Activated T-helper 1 cell treated with anti-CD3 and anti-CD28 coated beads, Interleukin-12 subunit alpha, Interleukin-12 subunit beta, Interleukin-2, Interleukin-4 antibody, amounts not matched to agents 30 ng/mL and 10 ng/mL and 1 ng/mL, durations not matched to agents 14 hours and 24 hours and 36 hours (primary cell): ENCODE results near the gene SLC23A1. TPM values are rescaled to one million over a fixed set of nuclear protein-coding genes. Genes with fewer than 3 reads are reported as not detected.
"Not testable (repeated sequence)": the region's sequence is repeated elsewhere in the genome, so short reads cannot be mapped to it uniquely, and the experiment has no call there.

Source experiments
- DNase-seq: peaks from one replicate; pipeline ENCODE4 v3.0.0; 2021; ENCODE audit warnings: low spot score
- H3K27ac Mint-ChIP-seq: one replicate; pipeline ENCODE4 v1.8.0; 2021; ENCODE audit warnings: mild to moderate bottlenecking, mixed read lengths
- H3K27me3 Mint-ChIP-seq: one replicate; pipeline ENCODE4 v1.8.0; 2022; ENCODE audit warnings: mild to moderate bottlenecking, moderate library complexity, mixed read lengths; ENCODE audit not compliant: insufficient read depth
- H3K36me3 Mint-ChIP-seq: one replicate; pipeline ENCODE4 v1.8.0; 2021; ENCODE audit warnings: low read depth, mixed read lengths
- H3K4me1 Mint-ChIP-seq: one replicate; pipeline ENCODE4 v1.8.0; 2021; ENCODE audit warnings: low read depth, mixed read lengths
- H3K4me3 Mint-ChIP-seq: one replicate; pipeline ENCODE4 v1.8.0; 2021; ENCODE audit warnings: mild to moderate bottlenecking, moderate library complexity, mixed read lengths
- H3K9me3 Mint-ChIP-seq: one replicate; pipeline ENCODE4 v1.8.0; 2021; ENCODE audit warnings: mixed read lengths
- intact Hi-C: fragments of 100-400 bp; cut with micrococcal nuclease; formaldehyde crosslinking; loops from one replicate; pipeline ENCODE4 v1.15.1; 2024
- total RNA-seq: library from RNA; stranded (reverse); gene quantifications from 2 replicates; pipeline ENCODE4 v1.2.3, GENCODE V29; 2022

The SLC23A1 gene
- total RNA-seq, 1 donor from 2014 or later = 1.4 TPM

GRCh38 chr5:139392678-139393496, 9.8 kb upstream of the SLC23A1 start:
- peaks cover 18% of the 10 kb centered on the region for H3K36me3 Mint-ChIP-seq
- peak; percentile 84 for DNase-seq
- intact Hi-C loops = loop anchor here (1.0 to 5.0 kb wide), 8 partner anchors 11 to 818 kb away; partner anchors contain the start of genes HSPA9, SIL1 and SPATA24
- no peaks in the 10 kb centered on the region for H3K9me3 Mint-ChIP-seq
- H3K4me1 Mint-ChIP-seq = peaks cover 58% of the 10 kb centered on the region
- H3K4me3 Mint-ChIP-seq = peak overlapping the region; percentile 96
- peak overlapping the region; percentile 95 for H3K27ac Mint-ChIP-seq
- H3K27me3 Mint-ChIP-seq = no peaks in the 10 kb centered on the region

GRCh38 chr5:139392324-139392677, 9.2 kb upstream of the SLC23A1 start:
- H3K4me1 Mint-ChIP-seq = peaks cover 62% of the 10 kb centered on the region
- peaks cover 17% of the 10 kb centered on the region for H3K36me3 Mint-ChIP-seq

GRCh38 chr5:139391570-139392323, 8.7 kb upstream of the SLC23A1 start:
- Mint-ChIP-seq H3K4me3 (peak overlapping the region; percentile 99), H3K36me3 (peaks cover 13% of the 10 kb centered on the region), H3K27me3 (no peaks in the 10 kb centered on the region), H3K27ac (peak overlapping the region; percentile 100), H3K4me1 (peaks cover 60% of the 10 kb centered on the region), H3K9me3 (no peaks in the 10 kb centered on the region)
- intact Hi-C loops = loop anchor here (1.0 to 5.0 kb wide), 8 partner anchors 13 to 817 kb away; partner anchors contain the start of genes HSPA9, SIL1 and SPATA24
- DNase-seq = peak; percentile 31

More at GRCh38 chr5:139392324-139392677, 9.2 kb upstream of the SLC23A1 start:
- no peak for DNase-seq
- peak overlapping the region; percentile 99 for H3K4me3 Mint-ChIP-seq
- intact Hi-C loops = loop anchor here (1.0 to 5.0 kb wide), 7 partner anchors 12 to 818 kb away; partner anchors contain the start of genes HSPA9, SIL1 and SPATA24
- H3K27me3 Mint-ChIP-seq = no peaks in the 10 kb centered on the region
- H3K9me3 Mint-ChIP-seq = no peaks in the 10 kb centered on the region
- H3K27ac Mint-ChIP-seq = peak overlapping the region; percentile 95

GRCh38 chr5:139390639-139391569, 7.8 kb upstream of the SLC23A1 start:
- Mint-ChIP-seq H3K27me3 (no peaks in the 10 kb centered on the region), H3K4me3 (peak overlapping the region; percentile 99), H3K9me3 (no peaks in the 10 kb centered on the region), H3K4me1 (peaks cover 60% of the 10 kb centered on the region), H3K36me3 (peaks cover 10% of the 10 kb centered on the region), H3K27ac (peak overlapping the region; percentile 100)
- no peak for DNase-seq
- intact Hi-C loops = loop anchor here (1.0 to 5.0 kb wide), 4 partner anchors 49 to 716 kb away; partner anchors contain the start of gene SIL1

GRCh38 chr5:139389701-139390638, 6.9 kb upstream of the SLC23A1 start, which contains the start of gene MZB1:
Gene MZB1, minus strand, starts transcription at chr5:139389913. Its CDS starts 57 bp downstream, at chr5:139389856.
- H3K4me1 Mint-ChIP-seq = peaks cover 64% of the 10 kb centered on the region
- DNase-seq = peak; percentile 71
- H3K9me3 Mint-ChIP-seq = no peaks in the 10 kb centered on the region
- peaks cover 10% of the 10 kb centered on the region for H3K36me3 Mint-ChIP-seq
- peak within 1 kb of the TSS; percentile 99 for H3K4me3 Mint-ChIP-seq
- no peaks in the 10 kb centered on the region for H3K27me3 Mint-ChIP-seq
- intact Hi-C loops = loop anchor here (1.0 to 5.0 kb wide), 4 partner anchors 48 to 717 kb away; partner anchors contain the start of gene SIL1
- H3K27ac Mint-ChIP-seq = peak within 1 kb of the TSS; percentile 100

GRCh38 chr5:139388198-139388821, 5.2 kb upstream of the SLC23A1 start:
- peak overlapping the region; percentile 77 for H3K4me3 Mint-ChIP-seq
- intact Hi-C loops = no loop called here
- no peaks in the 10 kb centered on the region for H3K27me3 Mint-ChIP-seq

GRCh38 chr5:139387611-139388197, 4.6 kb upstream of the SLC23A1 start:
- no peak for DNase-seq
- no peaks in the 10 kb centered on the region for H3K9me3 Mint-ChIP-seq
- peak overlapping the region; percentile 77 for H3K4me3 Mint-ChIP-seq
- peak overlapping the region; percentile 66 for H3K27ac Mint-ChIP-seq
- H3K36me3 Mint-ChIP-seq = peaks cover 10% of the 10 kb centered on the region
- peaks cover 82% of the 10 kb centered on the region for H3K4me1 Mint-ChIP-seq
- no peaks in the 10 kb centered on the region for H3K27me3 Mint-ChIP-seq
- intact Hi-C loops = no loop called here

More at GRCh38 chr5:139388198-139388821, 5.2 kb upstream of the SLC23A1 start:
- Mint-ChIP-seq H3K4me1 (peaks cover 81% of the 10 kb centered on the region), H3K9me3 (no peaks in the 10 kb centered on the region), H3K36me3 (peaks cover 10% of the 10 kb centered on the region), H3K27ac (peak overlapping the region; percentile 66)
- DNase-seq = no peak

- intact Hi-C loops, H3K27me3 Mint-ChIP-seq, H3K9me3 Mint-ChIP-seq, DNase-seq, H3K4me3 Mint-ChIP-seq: not testable (repeated sequence)
- peaks cover 10% of the 10 kb centered on the region for H3K36me3 Mint-ChIP-seq
- H3K27ac Mint-ChIP-seq = peak overlapping the region; percentile 67
- H3K4me1 Mint-ChIP-seq = peaks cover 82% of the 10 kb centered on the region
Observed at GRCh38 chr5:139386956-139387355, 3.9 kb upstream of the SLC23A1 start.

GRCh38 chr5:139386050-139386438, 2.9 kb upstream of the SLC23A1 start:
- Mint-ChIP-seq H3K4me1 (peaks cover 73% of the 10 kb centered on the region), H3K36me3 (peaks cover 6% of the 10 kb centered on the region), H3K27me3 (no peaks in the 10 kb centered on the region), H3K27ac (peak overlapping the region; percentile 86), H3K4me3 (no peak overlapping the region), H3K9me3 (no peaks in the 10 kb centered on the region)
- intact Hi-C loops = no loop called here
- DNase-seq = no peak

GRCh38 chr5:139385061-139386049, 2.3 kb upstream of the SLC23A1 start:
- Mint-ChIP-seq H3K4me1 (peaks cover 66% of the 10 kb centered on the region), H3K9me3 (no peaks in the 10 kb centered on the region), H3K27me3 (no peaks in the 10 kb centered on the region), H3K27ac (peak overlapping the region; percentile 86), H3K36me3 (peaks cover 6% of the 10 kb centered on the region), H3K4me3 (peak overlapping the region; percentile 68)
- no peak for DNase-seq
- intact Hi-C loops = loop anchor here (2.0 kb wide), 1 partner anchor 15 kb away; no protein-coding TSS in a partner anchor
